Brain microvascular endothelial cell (primary cell): ENCODE results near the gene MARCHF3.
"Not testable (repeated sequence)": the region's sequence is repeated elsewhere in the genome, so short reads cannot be mapped to it uniquely, and the experiment has no call there.

Experiments used
- DNase-seq: peaks from one replicate; pipeline ENCODE4 v3.0.0-alpha.2; 2020
- H3K27ac ChIP-seq: fragments of 250-450 bp; sonication (Bioruptor Pico); 2 replicates; pipeline ENCODE4 v1.5.1; 2020; ENCODE audit warnings: mild to moderate bottlenecking, moderate library complexity
- H3K27me3 ChIP-seq: fragments of 250-450 bp; sonication (Bioruptor Pico); replicated peaks from 2 replicates; pipeline ENCODE4 v1.5.1; 2020; ENCODE audit warnings: mild to moderate bottlenecking
- H3K36me3 ChIP-seq: fragments of 250-450 bp; sonication (Bioruptor Pico); replicated peaks from 2 replicates; pipeline ENCODE4 v1.5.1; 2020; ENCODE audit warnings: mild to moderate bottlenecking
- H3K4me3 ChIP-seq: 2 replicates; pipeline ENCODE4 v1.5.1; 2011; ENCODE audit warnings: low read depth, mild to moderate bottlenecking, control low read depth, low read length, moderate library complexity
- CTCF ChIP-seq: IDR thresholded peaks from 2 replicates; pipeline ENCODE4 v1.5.1; 2011; ENCODE audit warnings: low read depth, mild to moderate bottlenecking, moderate library complexity, low read length, control low read depth, inconsistent platforms; ENCODE audit errors: missing control alignments
- in situ Hi-C: cut with HindIII; loops from 2 replicates; pipeline ENCODE4 v1.10.0; 2017; ENCODE audit warnings: low sequenced_read_pairs, low pct_ligation_motif_present

MARCHF3 gene

GRCh38 chr5:127055880-127056653 is 25.7 kb upstream of the MARCHF3 start:
- no peak for TF ChIP-seq CTCF
- DNase-seq: no peak
- in situ Hi-C loops: no loop called here
- Histone ChIP-seq H3K27ac (no peak overlapping the region), H3K4me3 (no peak overlapping the region), H3K36me3 (no peaks in the 10 kb centered on the region), H3K27me3 (no peaks in the 10 kb centered on the region)

GRCh38 chr5:127053551-127053950 is 23.2 kb upstream of the MARCHF3 start:
- H3K27ac ChIP-seq, H3K27me3 ChIP-seq, H3K4me3 ChIP-seq, in situ Hi-C loops, H3K36me3 ChIP-seq, DNase-seq: not testable (repeated sequence)

GRCh38 chr5:127053049-127053448 is 22.7 kb upstream of the MARCHF3 start:
- H3K27me3 ChIP-seq: no peaks in the 10 kb centered on the region
- TF ChIP-seq CTCF: no peak
- no peak overlapping the region for H3K27ac ChIP-seq
- in situ Hi-C loops: no loop called here
- DNase-seq: no peak
- H3K36me3 ChIP-seq: no peaks in the 10 kb centered on the region
- no peak overlapping the region for H3K4me3 ChIP-seq

- H3K4me3 ChIP-seq: no peak overlapping the region
- H3K27me3 ChIP-seq: no peaks in the 10 kb centered on the region
- in situ Hi-C loops: no loop called here
- no peak overlapping the region for H3K27ac ChIP-seq
- H3K36me3 ChIP-seq: no peaks in the 10 kb centered on the region
- no peak for TF ChIP-seq CTCF
- DNase-seq: no peak
Measured at GRCh38 chr5:127051591-127051990, 21.2 kb upstream of the MARCHF3 start.

- in situ Hi-C loops: no loop called here
- DNase-seq: no peak
- no peaks in the 10 kb centered on the region for H3K36me3 ChIP-seq
- no peak overlapping the region for H3K4me3 ChIP-seq
- TF ChIP-seq CTCF: no peak
- no peak overlapping the region for H3K27ac ChIP-seq
- H3K27me3 ChIP-seq: no peaks in the 10 kb centered on the region
Measured at GRCh38 chr5:127046343-127047072, 16.1 kb upstream of the MARCHF3 start.

GRCh38 chr5:127042593-127042992 is 12.2 kb upstream of the MARCHF3 start:
- in situ Hi-C loops: no loop called here
- Histone ChIP-seq H3K4me3 (no peak overlapping the region), H3K27me3 (no peaks in the 10 kb centered on the region), H3K27ac (no peak overlapping the region), H3K36me3 (no peaks in the 10 kb centered on the region)
- TF ChIP-seq CTCF: peak; percentile 44
- no peak for DNase-seq
